ENCODE measurements around the gene YY1.

DNA sequence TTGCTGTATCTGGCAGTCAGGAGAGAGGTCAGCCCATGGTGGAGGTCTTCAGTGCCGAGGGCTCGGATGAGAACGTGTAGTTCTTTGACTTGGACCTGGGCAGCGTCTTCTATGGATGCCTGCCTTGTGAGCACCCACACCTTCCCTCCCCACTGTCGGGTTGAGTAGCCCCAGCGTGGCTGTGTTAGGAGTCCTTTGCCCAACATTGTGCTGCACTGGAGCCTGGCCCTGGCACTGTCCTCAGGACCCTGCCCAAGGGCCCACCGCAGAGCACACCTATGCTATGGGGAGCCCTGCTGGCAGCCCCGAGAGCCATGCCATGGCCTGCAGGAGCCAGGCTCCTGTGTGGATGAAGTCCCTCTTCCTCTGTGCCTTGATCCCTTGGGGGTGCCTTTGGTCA lies 40.6 kb downstream of the YY1 start:
- TF ChIP-seq PRDM6 (tag by site-specific recombination; IDR thresholded peaks at IDR 0.05): no peak
- no peak for TF ChIP-seq CTCF (tag by site-specific recombination; IDR thresholded peaks at IDR 0.05)
- no peak for TF ChIP-seq ZNF16 (tag by site-specific recombination; IDR thresholded peaks at IDR 0.05; ENCODE audit: low read depth)
- TF ChIP-seq ZNF214 (tag by site-specific recombination; IDR thresholded peaks at IDR 0.05; ENCODE audit: borderline replicate concordance): no peak
- no peak for TF ChIP-seq ZFP41 (tag by site-specific recombination; IDR thresholded peaks at IDR 0.05; ENCODE audit: borderline replicate concordance)
- TF ChIP-seq ZNF324 (tag by site-specific recombination; IDR thresholded peaks at IDR 0.05): no peak
- no peak for TF ChIP-seq KLF9 (tag by site-specific recombination; IDR thresholded peaks at IDR 0.05; ENCODE audit: low read depth)
- TF ChIP-seq, protein P1, sequence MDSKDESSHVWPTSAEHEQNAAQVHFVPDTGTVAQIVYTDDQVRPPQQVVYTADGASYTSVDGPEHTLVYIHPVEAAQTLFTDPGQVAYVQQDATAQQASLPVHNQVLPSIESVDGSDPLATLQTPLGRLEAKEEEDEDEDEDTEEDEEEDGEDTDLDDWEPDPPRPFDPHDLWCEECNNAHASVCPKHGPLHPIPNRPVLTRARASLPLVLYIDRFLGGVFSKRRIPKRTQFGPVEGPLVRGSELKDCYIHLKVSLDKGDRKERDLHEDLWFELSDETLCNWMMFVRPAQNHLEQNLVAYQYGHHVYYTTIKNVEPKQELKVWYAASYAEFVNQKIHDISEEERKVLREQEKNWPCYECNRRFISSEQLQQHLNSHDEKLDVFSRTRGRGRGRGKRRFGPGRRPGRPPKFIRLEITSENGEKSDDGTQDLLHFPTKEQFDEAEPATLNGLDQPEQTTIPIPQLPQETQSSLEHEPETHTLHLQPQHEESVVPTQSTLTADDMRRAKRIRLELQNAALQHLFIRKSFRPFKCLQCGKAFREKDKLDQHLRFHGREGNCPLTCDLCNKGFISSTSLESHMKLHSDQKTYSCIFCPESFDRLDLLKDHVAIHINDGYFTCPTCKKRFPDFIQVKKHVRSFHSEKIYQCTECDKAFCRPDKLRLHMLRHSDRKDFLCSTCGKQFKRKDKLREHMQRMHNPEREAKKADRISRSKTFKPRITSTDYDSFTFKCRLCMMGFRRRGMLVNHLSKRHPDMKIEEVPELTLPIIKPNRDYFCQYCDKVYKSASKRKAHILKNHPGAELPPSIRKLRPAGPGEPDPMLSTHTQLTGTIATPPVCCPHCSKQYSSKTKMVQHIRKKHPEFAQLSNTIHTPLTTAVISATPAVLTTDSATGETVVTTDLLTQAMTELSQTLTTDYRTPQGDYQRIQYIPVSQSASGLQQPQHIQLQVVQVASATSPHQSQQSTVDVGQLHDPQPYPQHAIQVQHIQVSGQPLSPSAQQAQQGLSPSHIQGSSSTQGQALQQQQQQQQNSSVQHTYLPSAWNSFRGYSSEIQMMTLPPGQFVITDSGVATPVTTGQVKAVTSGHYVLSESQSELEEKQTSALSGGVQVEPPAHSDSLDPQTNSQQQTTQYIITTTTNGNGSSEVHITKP (tag by site-specific recombination; IDR thresholded peaks at IDR 0.05): no peak
- TF ChIP-seq ZNF132 (tag by site-specific recombination; IDR thresholded peaks at IDR 0.05; ENCODE audit: borderline replicate concordance): no peak

Measured in HEK293 (cell line).